DOHH2 (cell line): ENCODE results near the gene CLPTM1L.

Experiments
- H3F3A ChIP-seq: fragments of 200-600 bp; sonication (generic), shearing (Covaris generic); 2 replicates; pipeline ENCODE4 v1.6.0; 2016; ENCODE audit warnings: antibody characterized with exemption, mild to moderate bottlenecking; ENCODE audit not compliant: control insufficient read depth, insufficient read depth
- H3K27ac ChIP-seq: fragments of 200-600 bp; sonication (generic); 2 replicates; pipeline ENCODE4 v1.5.1; 2014; ENCODE audit warnings: low read depth, mild to moderate bottlenecking, low read length, moderate library complexity
- H3K27me3 ChIP-seq: fragments of 200-600 bp; sonication (generic); 2 replicates; pipeline ENCODE4 v1.6.1; 2014; ENCODE audit warnings: mild to moderate bottlenecking, low read length, mixed read lengths; ENCODE audit not compliant: control insufficient read depth
- H3K36me3 ChIP-seq: fragments of 200-600 bp; sonication (generic); 2 replicates; pipeline ENCODE4 v1.6.1; 2014; ENCODE audit warnings: mild to moderate bottlenecking, low read length, moderate library complexity, mixed read lengths; ENCODE audit not compliant: control insufficient read depth
- H3K4me1 ChIP-seq: fragments of 200-600 bp; sonication (generic); 2 replicates; pipeline ENCODE4 v1.6.1; 2014; ENCODE audit warnings: mild to moderate bottlenecking, low read length, mixed read lengths; ENCODE audit not compliant: control insufficient read depth
- H3K4me2 ChIP-seq: fragments of 200-600 bp; sonication (generic); 2 replicates; pipeline ENCODE4 v1.6.0; 2014; ENCODE audit warnings: mild to moderate bottlenecking, low read length, moderate library complexity
- H3K4me3 ChIP-seq: fragments of 200-600 bp; sonication (generic); 2 replicates; pipeline ENCODE4 v1.5.1; 2014; ENCODE audit warnings: mild to moderate bottlenecking, low read length, mixed read lengths
- H3K79me2 ChIP-seq: fragments of 200-600 bp; sonication (generic); 2 replicates; pipeline ENCODE4 v1.6.1; 2014; ENCODE audit warnings: mild to moderate bottlenecking, low read length, mixed read lengths; ENCODE audit not compliant: control insufficient read depth
- H3K9me2 ChIP-seq: fragments of 200-600 bp; sonication (generic); replicated peaks from 2 replicates; pipeline ENCODE4 v1.6.1; 2014; ENCODE audit warnings: mild to moderate bottlenecking, low read length, mixed read lengths; ENCODE audit not compliant: control insufficient read depth
- H3K9me3 ChIP-seq: fragments of 200-600 bp; sonication (generic); 2 replicates; pipeline ENCODE4 v1.6.1; 2014; ENCODE audit warnings: antibody characterized with exemption, low read length, mixed read lengths; ENCODE audit not compliant: control insufficient read depth, insufficient read depth
- H4K20me1 ChIP-seq: fragments of 200-600 bp; sonication (generic); 2 replicates; pipeline ENCODE4 v1.6.0; 2014; ENCODE audit warnings: low read depth, mild to moderate bottlenecking, antibody characterized with exemption, low read length, moderate library complexity; ENCODE audit not compliant: control insufficient read depth, insufficient read depth
- EZH2phosphoT487 ChIP-seq: fragments of 200-600 bp; sonication (generic); IDR thresholded peaks from 2 replicates; pipeline ENCODE4 v1.6.1; 2017; ENCODE audit warnings: borderline replicate concordance, mild to moderate bottlenecking, antibody characterized with exemption, low read length, moderate library complexity, mixed read lengths
- TF ChIP-seq, protein P1 (sequence below): fragments of 200-600 bp; sonication (generic); IDR thresholded peaks from one replicate; pipeline ENCODE4 v1.5.1; 2014; ENCODE audit warnings: antibody characterized with exemption, mild to moderate bottlenecking, low read depth, low read length; ENCODE audit not compliant: poor library complexity, severe bottlenecking

The CLPTM1L gene

DNA sequence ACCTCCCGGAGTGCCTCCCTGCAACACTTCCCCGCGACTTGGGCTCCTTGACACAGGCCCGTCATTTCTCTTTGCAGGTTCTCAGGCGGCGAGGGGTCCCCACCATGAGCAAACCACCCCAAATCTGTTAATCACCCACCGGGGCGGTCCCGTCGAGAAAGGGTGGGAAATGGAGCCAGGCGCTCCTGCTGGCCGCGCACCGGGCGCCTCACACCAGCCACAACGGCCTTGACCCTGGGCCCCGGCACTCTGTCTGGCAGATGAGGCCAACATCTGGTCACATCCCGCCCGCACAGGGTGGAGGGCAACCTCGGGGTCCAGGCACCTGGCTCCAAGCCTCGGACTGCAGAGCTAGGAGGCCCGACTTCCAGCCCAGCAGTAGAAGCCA is 49.3 kb downstream of the CLPTM1L start:
- Histone ChIP-seq H3F3A (peaks cover 11% of the 10 kb centered on the region; the same call in 1 of the 2 replicates), H3K4me2 (peak overlapping the region; percentile 90), H3K9me2 (no peaks in the 10 kb centered on the region), H3K4me1 (peaks cover 81% of the 10 kb centered on the region), H3K27ac (peak overlapping the region; percentile 64), H3K9me3 (no peaks in the 10 kb centered on the region), H4K20me1 (no peaks in the 10 kb centered on the region), H3K36me3 (peaks cover 41% of the 10 kb centered on the region), H3K27me3 (no peaks in the 10 kb centered on the region), H3K4me3 (peak overlapping the region; percentile 90), H3K79me2 (peaks cover 58% of the 10 kb centered on the region)
- TF ChIP-seq, protein P1, sequence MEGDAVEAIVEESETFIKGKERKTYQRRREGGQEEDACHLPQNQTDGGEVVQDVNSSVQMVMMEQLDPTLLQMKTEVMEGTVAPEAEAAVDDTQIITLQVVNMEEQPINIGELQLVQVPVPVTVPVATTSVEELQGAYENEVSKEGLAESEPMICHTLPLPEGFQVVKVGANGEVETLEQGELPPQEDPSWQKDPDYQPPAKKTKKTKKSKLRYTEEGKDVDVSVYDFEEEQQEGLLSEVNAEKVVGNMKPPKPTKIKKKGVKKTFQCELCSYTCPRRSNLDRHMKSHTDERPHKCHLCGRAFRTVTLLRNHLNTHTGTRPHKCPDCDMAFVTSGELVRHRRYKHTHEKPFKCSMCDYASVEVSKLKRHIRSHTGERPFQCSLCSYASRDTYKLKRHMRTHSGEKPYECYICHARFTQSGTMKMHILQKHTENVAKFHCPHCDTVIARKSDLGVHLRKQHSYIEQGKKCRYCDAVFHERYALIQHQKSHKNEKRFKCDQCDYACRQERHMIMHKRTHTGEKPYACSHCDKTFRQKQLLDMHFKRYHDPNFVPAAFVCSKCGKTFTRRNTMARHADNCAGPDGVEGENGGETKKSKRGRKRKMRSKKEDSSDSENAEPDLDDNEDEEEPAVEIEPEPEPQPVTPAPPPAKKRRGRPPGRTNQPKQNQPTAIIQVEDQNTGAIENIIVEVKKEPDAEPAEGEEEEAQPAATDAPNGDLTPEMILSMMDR, result no peak
- TF ChIP-seq EZH2phosphoT487, result no peak

DNA sequence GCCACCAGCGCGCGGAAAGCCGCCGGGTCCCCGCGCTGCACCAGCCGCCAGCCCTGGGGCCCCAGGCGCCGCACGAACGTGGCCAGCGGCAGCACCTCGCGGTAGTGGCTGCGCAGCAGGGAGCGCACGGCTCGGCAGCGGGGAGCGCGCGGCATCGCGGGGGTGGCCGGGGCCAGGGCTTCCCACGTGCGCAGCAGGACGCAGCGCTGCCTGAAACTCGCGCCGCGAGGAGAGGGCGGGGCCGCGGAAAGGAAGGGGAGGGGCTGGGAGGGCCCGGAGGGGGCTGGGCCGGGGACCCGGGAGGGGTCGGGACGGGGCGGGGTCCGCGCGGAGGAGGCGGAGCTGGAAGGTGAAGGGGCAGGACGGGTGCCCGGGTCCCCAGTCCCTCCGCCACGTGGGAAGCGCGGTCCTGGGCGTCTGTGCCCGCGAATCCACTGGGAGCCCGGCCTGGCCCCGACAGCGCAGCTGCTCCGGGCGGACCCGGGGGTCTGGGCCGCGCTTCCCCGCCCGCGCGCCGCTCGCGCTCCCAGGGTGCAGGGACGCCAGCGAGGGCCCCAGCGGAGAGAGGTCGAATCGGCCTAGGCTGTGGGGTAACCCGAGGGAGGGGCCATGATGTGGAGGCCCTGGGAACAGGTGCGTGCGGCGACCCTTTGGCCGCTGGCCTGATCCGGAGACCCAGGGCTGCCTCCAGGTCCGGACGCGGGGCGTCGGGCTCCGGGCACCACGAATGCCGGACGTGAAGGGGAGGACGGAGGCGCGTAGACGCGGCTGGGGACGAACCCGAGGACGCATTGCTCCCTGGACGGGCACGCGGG is 49.9 kb downstream of the CLPTM1L start, which contains the start of gene TERT:
TSS of gene TERT (minus strand) at position 234 of the 815 bp plus-strand sequence. CDS start at position 155, 79 bp downstream.
- peaks cover 11% of the 10 kb centered on the region; the same call in 1 of the 2 replicates for H3F3A ChIP-seq
- H3K9me2 ChIP-seq, result no peaks in the 10 kb centered on the region
- peaks cover 41% of the 10 kb centered on the region for H3K36me3 ChIP-seq
- H4K20me1 ChIP-seq, result no peaks in the 10 kb centered on the region
- TF ChIP-seq, protein P1, result peak; percentile 14
- TF ChIP-seq EZH2phosphoT487, result no peak
- no peaks in the 10 kb centered on the region for H3K27me3 ChIP-seq
- peaks cover 61% of the 10 kb centered on the region for H3K79me2 ChIP-seq
- peak within 1 kb of the TSS; percentile 90 for H3K4me3 ChIP-seq
- peak within 1 kb of the TSS; percentile 90 for H3K4me2 ChIP-seq
- peak within 1 kb of the TSS; percentile 64 for H3K27ac ChIP-seq
- peaks cover 79% of the 10 kb centered on the region for H3K4me1 ChIP-seq
- no peaks in the 10 kb centered on the region for H3K9me3 ChIP-seq

DNA sequence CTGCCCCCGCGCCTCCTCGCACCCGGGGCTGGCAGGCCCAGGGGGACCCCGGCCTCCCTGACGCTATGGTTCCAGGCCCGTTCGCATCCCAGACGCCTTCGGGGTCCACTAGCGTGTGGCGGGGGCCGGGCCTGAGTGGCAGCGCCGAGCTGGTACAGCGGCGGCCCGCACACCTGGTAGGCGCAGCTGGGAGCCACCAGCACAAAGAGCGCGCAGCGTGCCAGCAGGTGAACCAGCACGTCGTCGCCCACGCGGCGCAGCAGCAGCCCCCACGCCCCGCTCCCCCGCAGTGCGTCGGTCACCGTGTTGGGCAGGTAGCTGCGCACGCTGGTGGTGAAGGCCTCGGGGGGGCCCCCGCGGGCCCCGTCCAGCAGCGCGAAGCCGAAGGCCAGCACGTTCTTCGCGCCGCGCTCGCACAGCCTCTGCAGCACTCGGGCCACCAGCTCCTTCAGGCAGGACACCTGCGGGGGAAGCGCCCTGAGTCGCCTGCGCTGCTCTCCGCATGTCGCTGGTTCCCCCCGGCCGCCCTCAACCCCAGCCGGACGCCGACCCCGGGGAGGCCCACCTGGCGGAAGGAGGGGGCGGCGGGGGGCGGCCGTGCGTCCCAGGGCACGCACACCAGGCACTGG is 50.6 kb downstream of the CLPTM1L start:
- peak overlapping the region; percentile 90 for H3K4me3 ChIP-seq
- peaks cover 61% of the 10 kb centered on the region for H3K79me2 ChIP-seq
- peak overlapping the region; percentile 90 for H3K4me2 ChIP-seq
- peaks cover 11% of the 10 kb centered on the region; the same call in 1 of the 2 replicates for H3F3A ChIP-seq
- no peaks in the 10 kb centered on the region for H4K20me1 ChIP-seq
- peaks cover 41% of the 10 kb centered on the region for H3K36me3 ChIP-seq
- H3K4me1 ChIP-seq, result peaks cover 71% of the 10 kb centered on the region
- H3K9me3 ChIP-seq, result no peaks in the 10 kb centered on the region
- no peaks in the 10 kb centered on the region for H3K9me2 ChIP-seq
- TF ChIP-seq, protein P1, result no peak
- no peak for TF ChIP-seq EZH2phosphoT487
- peak overlapping the region; percentile 55 for H3K27ac ChIP-seq
- H3K27me3 ChIP-seq, result no peaks in the 10 kb centered on the region
